Skeletal muscle tissue (tissue), 5 donors: ENCODE results near the gene PCDHAC1. TPM values are rescaled to one million over a fixed set of nuclear protein-coding genes. Genes with fewer than 3 reads are reported as not detected.

Source experiments
- H3K27ac ChIP-seq: one replicate; pipeline ENCODE4 v1.7.0; 2013; ENCODE audit warnings: mild to moderate bottlenecking, low read depth, low read length, inconsistent platforms
- H3K27me3 ChIP-seq, 3 donors: one replicate each; pipeline ENCODE4 v1.7.0; 2013; ENCODE audit warnings: low read length in 3 of 3; ENCODE audit not compliant: control insufficient read depth in 3 of 3, insufficient read depth in 3 of 3
- H3K36me3 ChIP-seq, 3 donors: one replicate each; pipeline ENCODE4 v1.7.0; 2013; ENCODE audit warnings: low read length in 3 of 3; ENCODE audit not compliant: control insufficient read depth in 3 of 3, insufficient read depth in 3 of 3
- H3K4me1 ChIP-seq, 3 donors: one replicate each; pipeline ENCODE4 v1.7.0; 2013; ENCODE audit warnings: low read length in 3 of 3, mild to moderate bottlenecking in 3 of 3; ENCODE audit not compliant: control insufficient read depth in 3 of 3, insufficient read depth in 3 of 3
- H3K4me3 ChIP-seq, 3 donors: one replicate each; pipeline ENCODE4 v1.7.0; 2013; ENCODE audit warnings: low read length in 3 of 3
- H3K9ac ChIP-seq, 3 donors: one replicate each; pipeline ENCODE4 v1.7.0; 2013; ENCODE audit warnings: low read length in 3 of 3, mild to moderate bottlenecking in 3 of 3, moderate library complexity in 2 of 3, low read depth in 1 of 3
- H3K9me3 ChIP-seq, 3 donors: one replicate each; pipeline ENCODE4 v1.7.0; 2013; ENCODE audit warnings: low read length in 3 of 3; ENCODE audit not compliant: control insufficient read depth in 3 of 3
- small RNA-seq: library from RNA; depleted of rRNA; stranded (forward); fragments of <200 nt; gene quantifications from one replicate; pipeline ENCODE3, GENCODE V24; 2014
- total RNA-seq: library from RNA; depleted of rRNA; stranded (reverse); fragments of >200 nt; gene quantifications from one replicate; pipeline ENCODE4 v1.2.3, GENCODE V29; 2014
- donor health status: Osteomylitis.

Gene PCDHAC1
- total RNA-seq, 1 donor from 2014 or later, result 0.52 TPM

GRCh38 chr5:140966293-140967225 lies 40.5 kb downstream of the PCDHAC1 start, which contains the start of gene PCDHAC2:
TSS of gene PCDHAC2 (plus strand) at chr5:140966476. CDS start at chr5:140966767, 291 bp downstream.
- Histone ChIP-seq H3K27me3 (peaks cover 24 to 26% (median 25%) of the 10 kb centered on the region in 3 donors), H3K27ac (no peak within 1 kb of the TSS)

GRCh38 chr5:140967226-140967893 lies 41.3 kb downstream of the PCDHAC1 start:
- Histone ChIP-seq H3K27ac (no peak overlapping the region), H3K36me3 (no peaks in the 10 kb centered on the region), H3K4me1 (peaks cover 8 to 14% (median 13%) of the 10 kb centered on the region in 3 donors), H3K4me3 (peak overlapping the region; percentile 45 to 67 (median 60)), H3K9ac (no peak overlapping the region), H3K9me3 (no peaks in the 10 kb centered on the region), H3K27me3 (peaks cover 24 to 26% (median 25%) of the 10 kb centered on the region in 3 donors)

More at GRCh38 chr5:140966293-140967225, 40.5 kb downstream of the PCDHAC1 start, which contains the start of gene PCDHAC2:
- Histone ChIP-seq H3K9ac (peak within 1 kb of the TSS in 2 of 3 donors; percentile 27 to 40), H3K9me3 (no peaks in the 10 kb centered on the region), H3K4me1 (peaks cover 8 to 14% (median 13%) of the 10 kb centered on the region in 3 donors), H3K4me3 (peak within 1 kb of the TSS; percentile 60 to 67 (median 66)), H3K36me3 (no peaks in the 10 kb centered on the region)

- peaks cover 24 to 26% (median 25%) of the 10 kb centered on the region in 3 donors for H3K27me3 ChIP-seq
- H3K9me3 ChIP-seq, result no peaks in the 10 kb centered on the region
- no peaks in the 10 kb centered on the region for H3K36me3 ChIP-seq
- H3K4me1 ChIP-seq, result peaks cover 8 to 14% (median 13%) of the 10 kb centered on the region in 3 donors
- H3K9ac ChIP-seq, result no peak overlapping the region
- H3K27ac ChIP-seq, result no peak overlapping the region
- H3K4me3 ChIP-seq, result no peak overlapping the region
Measured at GRCh38 chr5:140969880-140970279, 43.8 kb downstream of the PCDHAC1 start.

GRCh38 chr5:140973550-140973949 lies 47.5 kb downstream of the PCDHAC1 start:
- H3K4me3 ChIP-seq, result no peak overlapping the region
- H3K9ac ChIP-seq, result no peak overlapping the region
- H3K27me3 ChIP-seq, result peaks cover 0 to 5% (median under 1%) of the 10 kb centered on the region in 3 donors
- no peaks in the 10 kb centered on the region for H3K9me3 ChIP-seq
- H3K36me3 ChIP-seq, result no peaks in the 10 kb centered on the region
- H3K27ac ChIP-seq, result no peak overlapping the region
- H3K4me1 ChIP-seq, result no peaks in the 10 kb centered on the region

GRCh38 chr5:140977003-140977402 lies 50.9 kb downstream of the PCDHAC1 start:
- H3K27me3 ChIP-seq, result no peaks in the 10 kb centered on the region
- H3K9ac ChIP-seq, result no peak overlapping the region
- no peak overlapping the region for H3K27ac ChIP-seq
- H3K36me3 ChIP-seq, result no peaks in the 10 kb centered on the region
- H3K4me1 ChIP-seq, result no peaks in the 10 kb centered on the region
- H3K4me3 ChIP-seq, result no peak overlapping the region
- no peaks in the 10 kb centered on the region for H3K9me3 ChIP-seq

- Histone ChIP-seq H3K4me3 (no peak overlapping the region), H3K27me3 (no peaks in the 10 kb centered on the region), H3K36me3 (no peaks in the 10 kb centered on the region), H3K9ac (no peak overlapping the region), H3K9me3 (no peaks in the 10 kb centered on the region), H3K4me1 (no peaks in the 10 kb centered on the region), H3K27ac (no peak overlapping the region)
Measured at GRCh38 chr5:140978260-140978659, 52.2 kb downstream of the PCDHAC1 start.

- Histone ChIP-seq H3K27ac (no peak overlapping the region), H3K36me3 (no peaks in the 10 kb centered on the region), H3K4me3 (no peak overlapping the region), H3K9ac (no peak overlapping the region), H3K4me1 (no peaks in the 10 kb centered on the region), H3K27me3 (no peaks in the 10 kb centered on the region), H3K9me3 (no peaks in the 10 kb centered on the region)
Measured at GRCh38 chr5:140978983-140979382, 52.9 kb downstream of the PCDHAC1 start.

Small RNA genes within 50 kb of the gene (small RNA-seq; reads per million reads assigned to genes)
- not detected for gene AC010223.1

Other genes with a start within 250 kb of the PCDHAC1 start
- 40.2 TPM for gene HARS1, start 234.9 kb upstream of the PCDHAC1 start, total RNA-seq
- gene HARS2, start 234.8 kb upstream of the PCDHAC1 start, total RNA-seq, result 15.7 TPM
- gene ZMAT2, start 225.9 kb upstream of the PCDHAC1 start, total RNA-seq, result 33.4 TPM
- gene PCDHA1, start 140.2 kb upstream of the PCDHAC1 start, total RNA-seq, result not detected
- under 0.01 TPM for gene PCDHA2, start 131.4 kb upstream of the PCDHAC1 start, total RNA-seq
- gene PCDHA3, start 125.2 kb upstream of the PCDHAC1 start, total RNA-seq, result not detected
- 0.52 TPM for gene PCDHA4, start 119.2 kb upstream of the PCDHAC1 start, total RNA-seq
- not detected for gene PCDHA5, start 104.7 kb upstream of the PCDHAC1 start, total RNA-seq
- gene PCDHA6, start 98.3 kb upstream of the PCDHAC1 start, total RNA-seq, result under 0.01 TPM
- gene PCDHA7, start 92.0 kb upstream of the PCDHAC1 start, total RNA-seq, result 0.52 TPM
- 0.52 TPM for gene PCDHA8, start 85.1 kb upstream of the PCDHAC1 start, total RNA-seq
- 0.52 TPM for gene PCDHA9, start 77.9 kb upstream of the PCDHAC1 start, total RNA-seq
- under 0.01 TPM for gene PCDHA10, start 70.4 kb upstream of the PCDHAC1 start, total RNA-seq
- under 0.01 TPM for gene PCDHA11, start 57.3 kb upstream of the PCDHAC1 start, total RNA-seq
- not detected for gene PCDHA12, start 51.0 kb upstream of the PCDHAC1 start, total RNA-seq
- under 0.01 TPM for gene PCDHA13, start 44.2 kb upstream of the PCDHAC1 start, total RNA-seq
- 2.1 TPM for gene PCDHAC2, start 40.2 kb downstream of the PCDHAC1 start, total RNA-seq
- gene PCDHB1, start 125.1 kb downstream of the PCDHAC1 start, total RNA-seq, result not detected
- 2.6 TPM for gene PCDHB2, start 168.3 kb downstream of the PCDHAC1 start, total RNA-seq
- 1.6 TPM for gene PCDHB3, start 174.2 kb downstream of the PCDHAC1 start, total RNA-seq
- gene PCDHB4, start 195.5 kb downstream of the PCDHAC1 start, total RNA-seq, result 1.6 TPM
- 3.1 TPM for gene PCDHB5, start 208.9 kb downstream of the PCDHAC1 start, total RNA-seq
- gene PCDHB6, start 223.8 kb downstream of the PCDHAC1 start, total RNA-seq, result 0.52 TPM
- 2.1 TPM for gene PCDHB7, start 246.3 kb downstream of the PCDHAC1 start, total RNA-seq